ENCODE measurements around the gene NSD1.

The NSD1 gene

GRCh38 chr5:177307544-177308363 lies 174.2 kb downstream of the NSD1 start:
- no peaks in the 10 kb centered on the region for H3K27me3 Mint-ChIP-seq (ENCODE audit: low read depth, poor library complexity)
- no peak overlapping the region for H3K4me3 Mint-ChIP-seq
- H3K4me1 Mint-ChIP-seq: peaks cover 46% of the 10 kb centered on the region
- no peak overlapping the region for H3K27ac Mint-ChIP-seq
- DNase-seq: no peak
- no peak for TF ChIP-seq CTCF (IDR thresholded peaks at IDR 0.05)
- peaks cover 32% of the 10 kb centered on the region for H3K36me3 Mint-ChIP-seq (ENCODE audit: low read depth)
- H3K9me3 Mint-ChIP-seq: no peaks in the 10 kb centered on the region

- Mint-ChIP-seq H3K27ac (no peak overlapping the region), H3K4me3 (no peak overlapping the region)
- no peak for DNase-seq
Observed at GRCh38 chr5:177308740-177309139, 175.2 kb downstream of the NSD1 start.

GRCh38 chr5:177309351-177310191 lies 176.0 kb downstream of the NSD1 start:
- H3K36me3 Mint-ChIP-seq (ENCODE audit: low read depth): peaks cover 32% of the 10 kb centered on the region
- H3K27ac Mint-ChIP-seq: no peak overlapping the region
- DNase-seq: peak; percentile 74
- H3K4me3 Mint-ChIP-seq: peak overlapping the region; percentile 74
- peak; percentile 77 for TF ChIP-seq CTCF (IDR thresholded peaks at IDR 0.05)
- no peaks in the 10 kb centered on the region for H3K27me3 Mint-ChIP-seq (ENCODE audit: low read depth, poor library complexity)
- peaks cover 48% of the 10 kb centered on the region for H3K4me1 Mint-ChIP-seq
- H3K9me3 Mint-ChIP-seq: no peaks in the 10 kb centered on the region

More at GRCh38 chr5:177308740-177309139, 175.2 kb downstream of the NSD1 start:
- Mint-ChIP-seq H3K9me3 (no peaks in the 10 kb centered on the region), H3K4me1 (peaks cover 53% of the 10 kb centered on the region), H3K27me3 (ENCODE audit: low read depth, poor library complexity) (no peaks in the 10 kb centered on the region), H3K36me3 (ENCODE audit: low read depth) (peaks cover 32% of the 10 kb centered on the region)
- TF ChIP-seq CTCF (IDR thresholded peaks at IDR 0.05): no peak

GRCh38 chr5:177310332-177310731 lies 176.8 kb downstream of the NSD1 start:
- H3K4me1 Mint-ChIP-seq: peaks cover 47% of the 10 kb centered on the region
- H3K36me3 Mint-ChIP-seq (ENCODE audit: low read depth): peaks cover 25% of the 10 kb centered on the region
- no peak overlapping the region for H3K27ac Mint-ChIP-seq
- peak overlapping the region; percentile 90 for H3K4me3 Mint-ChIP-seq
- no peaks in the 10 kb centered on the region for H3K9me3 Mint-ChIP-seq
- DNase-seq: no peak
- no peaks in the 10 kb centered on the region for H3K27me3 Mint-ChIP-seq (ENCODE audit: low read depth, poor library complexity)
- no peak for TF ChIP-seq CTCF (IDR thresholded peaks at IDR 0.05)

GRCh38 chr5:177310757-177311391 lies 177.3 kb downstream of the NSD1 start:
- peak overlapping the region; percentile 90 for H3K4me3 Mint-ChIP-seq

More at GRCh38 chr5:177310757-177311391, 177.3 kb downstream of the NSD1 start:
- TF ChIP-seq CTCF (IDR thresholded peaks at IDR 0.05): no peak
- Mint-ChIP-seq H3K27ac (peak overlapping the region; percentile 81), H3K27me3 (ENCODE audit: low read depth, poor library complexity) (no peaks in the 10 kb centered on the region), H3K4me1 (peaks cover 42% of the 10 kb centered on the region), H3K36me3 (ENCODE audit: low read depth) (peaks cover 20% of the 10 kb centered on the region), H3K9me3 (no peaks in the 10 kb centered on the region)
- DNase-seq: no peak

Data from nephron progenitor cell (in vitro differentiated cells).